AG04449 (cell line): Measurements from ENCODE around the gene IFT122.

Experiments used
- CTCF ChIA-PET: fragments of 350-600 bp; formaldehyde crosslinking; extraction: SDS; loops from one replicate; lab custom pipeline; 2021; ENCODE audit warnings: antibody characterized with exemption; lab: Yijun Ruan, JAX
- POLR2A ChIA-PET: fragments of 400-600, 350-600 bp; formaldehyde crosslinking; extraction: SDS; loops from one replicate; lab custom pipeline; 2020; ENCODE audit warnings: antibody characterized with exemption, inconsistent platforms; lab: Yijun Ruan, JAX
- DNase-seq: peaks from one replicate; pipeline ENCODE4 v3.0.0-alpha.2; 2010; ENCODE audit warnings: low read depth, low spot score
- H3K4me3 ChIP-seq: 2 replicates; pipeline ENCODE4 v1.5.1; 2011; ENCODE audit warnings: low read depth, mild to moderate bottlenecking, control low read depth, low read length
- CTCF ChIP-seq: IDR thresholded peaks from one replicate; pipeline ENCODE4 v1.5.1; 2011; ENCODE audit warnings: mild to moderate bottlenecking, moderate library complexity, low read length, control low read depth, inconsistent platforms; ENCODE audit not compliant: insufficient read depth; ENCODE audit errors: missing control alignments

The IFT122 gene

GRCh38 chr3:129441215-129441614 lies 1.2 kb downstream of the IFT122 start:
- DNase-seq = no peak
- ChIA-PET POLR2A (interaction anchor here (0.6 to 1.4 kb wide), 2 partner anchors 44 to 126 kb away, joined by 5 to 6 read pairs; a partner anchor contains a TSS), CTCF (interaction anchor here (0.9 to 1.5 kb wide), 3 partner anchors 10 to 24 kb away, joined by 3 to 5 read pairs (median 3); no protein-coding TSS in a partner anchor)
- H3K4me3 ChIP-seq = peak overlapping the region; percentile 93
- TF ChIP-seq CTCF = no peak

GRCh38 chr3:129441782-129442181 lies 1.8 kb downstream of the IFT122 start:
- POLR2A ChIA-PET = interaction anchor here (0.6 to 1.4 kb wide), 2 partner anchors 44 to 126 kb away, joined by 5 to 6 read pairs; a partner anchor contains a TSS
- CTCF ChIA-PET = interaction anchor here (0.9 to 1.2 kb wide), 4 partner anchors 12 to 383 kb away, joined by 3 read pairs; no protein-coding TSS in a partner anchor

GRCh38 chr3:129442486-129442885 lies 2.5 kb downstream of the IFT122 start:
- no peak for TF ChIP-seq CTCF
- no peak overlapping the region for H3K4me3 ChIP-seq
- POLR2A ChIA-PET = no interaction called here
- DNase-seq = no peak
- CTCF ChIA-PET = interaction anchor here (1.0 to 1.2 kb wide), 2 partner anchors 203 to 383 kb away, joined by 3 read pairs; no protein-coding TSS in a partner anchor

More at GRCh38 chr3:129441782-129442181, 1.8 kb downstream of the IFT122 start:
- H3K4me3 ChIP-seq = peak overlapping the region; percentile 23
- no peak for TF ChIP-seq CTCF
- DNase-seq = peak; percentile 23

- no peak overlapping the region for H3K4me3 ChIP-seq
- ChIA-PET CTCF (interaction anchor here (1.0 to 1.2 kb wide), 2 partner anchors 203 to 382 kb away, joined by 3 read pairs; no protein-coding TSS in a partner anchor), POLR2A (no interaction called here)
- no peak for DNase-seq
- no peak for TF ChIP-seq CTCF
Measured at GRCh38 chr3:129442947-129443346, 2.9 kb downstream of the IFT122 start.

- TF ChIP-seq CTCF = no peak
- ChIA-PET CTCF (interaction anchor here (1.9 kb wide), 1 partner anchor 10 kb away, joined by 5 read pairs; no protein-coding TSS in a partner anchor), POLR2A (no interaction called here)
- no peak for DNase-seq
- H3K4me3 ChIP-seq = no peak overlapping the region
Measured at GRCh38 chr3:129445471-129445870, 5.4 kb downstream of the IFT122 start.

GRCh38 chr3:129446926-129447325 lies 6.9 kb downstream of the IFT122 start:
- CTCF ChIA-PET = no interaction called here
- H3K4me3 ChIP-seq = no peak overlapping the region
- POLR2A ChIA-PET = no interaction called here
- no peak for DNase-seq
- TF ChIP-seq CTCF = no peak
